Uterus (tissue), 2 donors: ENCODE measurements around the gene TMEM201.
"Not testable (repeated sequence)": the region's sequence is repeated elsewhere in the genome, so short reads cannot be mapped to it uniquely, and the experiment has no call there.

Experiments
- CTCF ChIP-seq, 4 experiments: fragments of 200-600 bp in 2 of 4; fragments of 450-650 bp in 2 of 4; sonication (generic) in 2 of 4; IDR thresholded peaks; one replicate each; pipeline ENCODE4 v1.5.1; 2016 to 2019; ENCODE audit warnings: antibody characterized with exemption in 4 of 4, mild to moderate bottlenecking in 2 of 4, moderate library complexity in 1 of 4
- POLR2A ChIP-seq, 2 donors: fragments of 450-650 bp; IDR thresholded peaks; one replicate each; pipeline ENCODE4 v1.6.1; 2016; ENCODE audit warnings: antibody characterized with exemption in 2 of 2, mild to moderate bottlenecking in 1 of 2, moderate library complexity in 1 of 2

- not testable (repeated sequence) for TF ChIP-seq POLR2A, CTCF (IDR thresholded peaks at IDR 0.05)
These were observed 28.6 kb upstream of the TMEM201 start for GRCh38 chr1:9560090-9560489.
